Glutamatergic neuron (in vitro differentiated cells): ENCODE measurements around the gene CEP20. TPM values are rescaled to one million over a fixed set of nuclear protein-coding genes. Genes with fewer than 3 reads are reported as not detected.

Experiments
- DNase-seq: peaks from one replicate; pipeline ENCODE4 v3.0.0; 2022
- H3K27ac Mint-ChIP-seq: one replicate; pipeline ENCODE4 v1.8.0; 2020; ENCODE audit warnings: mild to moderate bottlenecking, mixed read lengths, inconsistent platforms; ENCODE audit not compliant: unreplicated experiment
- H3K27me3 Mint-ChIP-seq: one replicate; pipeline ENCODE4 v1.8.0; 2020; ENCODE audit warnings: mild to moderate bottlenecking, moderate library complexity, mixed read lengths, inconsistent platforms; ENCODE audit not compliant: unreplicated experiment
- H3K36me3 Mint-ChIP-seq: one replicate; pipeline ENCODE4 v1.8.0; 2020; ENCODE audit warnings: mild to moderate bottlenecking, mixed read lengths, inconsistent platforms; ENCODE audit not compliant: unreplicated experiment
- H3K4me1 Mint-ChIP-seq: one replicate; pipeline ENCODE4 v1.8.0; 2020; ENCODE audit warnings: mild to moderate bottlenecking, low read depth, mixed read lengths, inconsistent platforms; ENCODE audit not compliant: unreplicated experiment
- H3K4me3 Mint-ChIP-seq: one replicate; pipeline ENCODE4 v1.8.0; 2020; ENCODE audit warnings: mild to moderate bottlenecking, mixed read lengths, inconsistent platforms; ENCODE audit not compliant: unreplicated experiment
- H3K9me3 Mint-ChIP-seq: one replicate; pipeline ENCODE4 v1.8.0; 2020; ENCODE audit warnings: mild to moderate bottlenecking, moderate library complexity, mixed read lengths, inconsistent platforms; ENCODE audit not compliant: unreplicated experiment
- total RNA-seq: library from RNA; stranded (reverse); fragmentation: NEBNext Ultra II Directional; extraction: Animal tissue kit (Norgen Biotek cat#: 25700); gene quantifications from one replicate; pipeline ENCODE4 v1.2.1, GENCODE V29; 2021; ENCODE audit not compliant: unreplicated experiment
- TF ChIP-seq, protein P1 (sequence below): fragments of 200-600 bp; sonication (generic); IDR thresholded peaks from one replicate; pipeline ENCODE4 v1.5.0; 2021; ENCODE audit not compliant: partially characterized antibody, unreplicated experiment

CEP20 gene
- total RNA-seq, 1 donor from 2014 or later = 20.3 TPM

DNA sequence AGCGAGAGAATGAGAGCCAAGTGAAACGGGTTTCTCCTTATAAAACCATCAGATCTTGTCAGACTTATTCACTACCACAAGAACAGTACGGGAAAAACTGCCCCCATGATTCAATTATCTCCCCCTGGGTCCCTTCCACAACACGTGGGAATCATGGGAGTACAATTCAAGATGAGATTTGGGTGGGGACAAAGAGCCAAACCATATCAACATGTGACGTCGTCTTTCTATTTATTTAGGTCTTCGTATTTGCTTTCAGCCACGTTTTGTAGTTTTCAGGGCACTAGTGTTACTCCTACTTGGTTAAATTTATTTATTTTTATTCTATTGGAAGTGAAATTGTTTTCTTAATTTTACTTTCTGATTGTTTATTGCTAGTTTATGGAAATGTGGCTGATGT, 27.9 kb upstream of the CEP20 start:
- TF ChIP-seq, protein P1, sequence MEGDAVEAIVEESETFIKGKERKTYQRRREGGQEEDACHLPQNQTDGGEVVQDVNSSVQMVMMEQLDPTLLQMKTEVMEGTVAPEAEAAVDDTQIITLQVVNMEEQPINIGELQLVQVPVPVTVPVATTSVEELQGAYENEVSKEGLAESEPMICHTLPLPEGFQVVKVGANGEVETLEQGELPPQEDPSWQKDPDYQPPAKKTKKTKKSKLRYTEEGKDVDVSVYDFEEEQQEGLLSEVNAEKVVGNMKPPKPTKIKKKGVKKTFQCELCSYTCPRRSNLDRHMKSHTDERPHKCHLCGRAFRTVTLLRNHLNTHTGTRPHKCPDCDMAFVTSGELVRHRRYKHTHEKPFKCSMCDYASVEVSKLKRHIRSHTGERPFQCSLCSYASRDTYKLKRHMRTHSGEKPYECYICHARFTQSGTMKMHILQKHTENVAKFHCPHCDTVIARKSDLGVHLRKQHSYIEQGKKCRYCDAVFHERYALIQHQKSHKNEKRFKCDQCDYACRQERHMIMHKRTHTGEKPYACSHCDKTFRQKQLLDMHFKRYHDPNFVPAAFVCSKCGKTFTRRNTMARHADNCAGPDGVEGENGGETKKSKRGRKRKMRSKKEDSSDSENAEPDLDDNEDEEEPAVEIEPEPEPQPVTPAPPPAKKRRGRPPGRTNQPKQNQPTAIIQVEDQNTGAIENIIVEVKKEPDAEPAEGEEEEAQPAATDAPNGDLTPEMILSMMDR = no peak
- Mint-ChIP-seq H3K4me3 (no peak overlapping the region), H3K36me3 (no peaks in the 10 kb centered on the region), H3K4me1 (no peaks in the 10 kb centered on the region), H3K9me3 (peaks cover under 1% of the 10 kb centered on the region), H3K27ac (no peak overlapping the region), H3K27me3 (peaks cover 2% of the 10 kb centered on the region)
- DNase-seq = no peak

DNA sequence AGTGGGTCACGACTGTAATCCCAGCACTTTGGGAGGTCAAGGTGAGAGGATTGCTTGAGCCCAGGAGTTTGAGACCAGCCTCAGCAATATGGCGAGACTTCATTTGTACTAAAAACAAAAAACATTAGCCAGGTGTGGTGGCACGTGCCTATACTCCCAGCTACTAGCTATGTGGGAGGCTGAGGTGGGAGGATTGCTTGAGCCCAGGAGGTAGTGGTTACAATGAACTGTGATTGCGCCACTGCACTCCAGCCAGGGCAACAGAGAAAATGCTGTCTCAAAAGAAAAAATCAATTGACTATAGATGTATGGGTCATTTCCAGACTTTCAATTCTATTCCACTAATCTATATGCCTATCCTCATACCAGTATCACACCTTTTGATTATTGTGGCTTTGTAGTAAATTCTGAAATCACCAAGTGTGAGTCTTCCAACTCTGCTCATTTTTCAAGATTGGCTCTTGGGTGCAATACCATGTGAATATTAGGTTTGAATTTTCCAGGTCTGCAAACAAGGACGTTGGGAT, 27.2 kb upstream of the CEP20 start:
- Mint-ChIP-seq H3K4me3 (no peak overlapping the region), H3K9me3 (peaks cover 2% of the 10 kb centered on the region), H3K27ac (no peak overlapping the region), H3K36me3 (no peaks in the 10 kb centered on the region), H3K4me1 (no peaks in the 10 kb centered on the region), H3K27me3 (peaks cover 3% of the 10 kb centered on the region)
- TF ChIP-seq, protein P1 = no peak
- no peak for DNase-seq

DNA sequence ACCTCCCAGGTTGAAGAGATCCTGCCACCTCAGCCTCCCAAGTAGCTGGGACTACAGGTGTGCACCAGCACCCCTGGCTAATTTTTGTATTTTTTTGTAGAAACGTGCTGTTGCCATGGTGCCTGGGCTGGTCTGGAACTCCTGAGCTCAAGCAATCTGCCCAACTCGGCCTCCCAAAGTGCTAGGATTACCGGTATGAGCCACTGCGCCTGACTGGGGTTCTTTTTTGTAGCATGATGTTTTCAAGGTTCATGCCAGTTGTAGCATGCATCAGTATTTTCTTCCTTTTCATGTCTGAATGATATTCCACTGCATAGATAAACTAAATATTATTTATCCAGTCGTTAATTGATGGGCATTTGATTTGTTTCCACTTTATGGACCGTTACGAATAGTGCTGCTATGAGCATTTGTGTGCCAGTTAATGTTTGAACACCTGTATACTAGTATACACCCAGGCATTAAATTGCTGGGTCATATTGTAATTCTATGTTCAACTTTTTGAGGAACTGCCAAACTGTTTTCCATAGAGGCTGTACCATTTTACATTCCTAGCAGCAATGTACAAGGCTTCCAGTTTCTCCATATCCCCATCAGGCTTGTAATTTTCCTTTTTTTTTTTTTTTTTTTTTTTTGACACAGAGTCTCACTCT, 24.8 kb upstream of the CEP20 start:
- TF ChIP-seq, protein P1 = no peak
- H3K9me3 Mint-ChIP-seq = peaks cover 2% of the 10 kb centered on the region
- H3K4me3 Mint-ChIP-seq = no peak overlapping the region
- no peak for DNase-seq
- H3K27me3 Mint-ChIP-seq = peaks cover 2% of the 10 kb centered on the region
- H3K4me1 Mint-ChIP-seq = no peaks in the 10 kb centered on the region
- H3K27ac Mint-ChIP-seq = no peak overlapping the region
- H3K36me3 Mint-ChIP-seq = no peaks in the 10 kb centered on the region

DNA sequence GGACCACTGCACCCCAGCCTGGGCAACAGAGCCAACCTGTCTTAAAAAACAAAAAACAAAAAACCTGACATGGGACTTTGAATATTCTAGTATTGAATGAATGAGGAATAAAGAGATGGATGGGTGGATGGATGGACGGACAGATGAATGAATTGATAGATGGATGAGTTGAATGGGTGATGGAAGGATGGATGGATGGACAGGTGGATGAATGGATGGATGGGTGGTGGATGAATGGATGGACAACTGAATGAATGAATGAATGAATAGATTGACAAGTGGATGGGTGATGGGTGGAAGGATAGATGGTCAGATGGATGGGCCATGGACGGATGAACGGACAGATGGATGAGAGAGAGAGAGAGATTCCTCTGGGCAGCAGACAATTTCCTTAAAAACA, 22.8 kb upstream of the CEP20 start:
- Mint-ChIP-seq H3K4me3 (no peak overlapping the region), H3K27ac (no peak overlapping the region), H3K9me3 (peaks cover 2% of the 10 kb centered on the region), H3K4me1 (no peaks in the 10 kb centered on the region), H3K36me3 (no peaks in the 10 kb centered on the region), H3K27me3 (peaks cover 2% of the 10 kb centered on the region)
- TF ChIP-seq, protein P1 = no peak
- DNase-seq = no peak

DNA sequence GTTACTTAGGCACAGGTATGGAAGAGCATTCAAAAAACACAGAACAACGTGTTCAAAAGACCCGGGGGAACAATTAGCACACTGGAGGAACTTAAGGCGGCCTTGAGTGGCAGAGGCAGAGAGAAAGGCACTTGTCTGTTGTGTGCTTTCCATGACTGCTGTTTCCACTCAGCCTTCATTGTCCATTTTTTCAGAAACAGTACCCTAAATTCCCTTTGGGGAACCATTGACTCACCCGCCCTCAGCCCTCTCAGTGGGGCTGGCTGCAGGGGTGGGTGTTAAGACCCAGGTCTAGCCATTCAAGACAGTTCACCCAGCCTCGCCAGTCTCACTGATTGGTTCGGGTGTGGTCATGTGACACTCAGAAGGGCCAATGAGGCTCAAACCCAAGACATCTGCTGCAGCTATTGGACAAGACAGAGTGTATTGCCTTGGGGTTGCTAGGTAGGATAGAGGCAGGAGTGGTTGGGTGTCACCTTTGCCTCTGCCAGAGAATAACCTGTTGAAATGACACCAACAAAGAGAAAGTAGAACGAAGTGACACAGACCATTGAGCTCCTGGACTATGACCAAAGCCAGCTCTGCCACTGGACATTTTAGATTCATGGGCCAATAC, 19.6 kb upstream of the CEP20 start:
- H3K4me3 Mint-ChIP-seq = no peak overlapping the region
- DNase-seq = no peak
- no peak overlapping the region for H3K27ac Mint-ChIP-seq
- peaks cover 4% of the 10 kb centered on the region for H3K9me3 Mint-ChIP-seq
- no peaks in the 10 kb centered on the region for H3K36me3 Mint-ChIP-seq
- no peaks in the 10 kb centered on the region for H3K4me1 Mint-ChIP-seq
- TF ChIP-seq, protein P1 = no peak
- H3K27me3 Mint-ChIP-seq = peaks cover 2% of the 10 kb centered on the region
